Measurements from ENCODE around the gene MED13L. TPM values are rescaled to one million over a fixed set of nuclear protein-coding genes. Genes with fewer than 3 reads are reported as not detected.
"Not testable (repeated sequence)": the region's sequence is repeated elsewhere in the genome, so short reads cannot be mapped to it uniquely, and the experiment has no call there.

Gene MED13L
- total RNA-seq, 4 donors from 2014 or later: 126 to 194 (median 154) TPM

- Histone ChIP-seq H3K36me3 (peaks cover 0 to 35% (median 16%) of the 10 kb centered on the region in 4 donors), H3K9me3 (no peaks in the 10 kb centered on the region), H3K27me3 (no peaks in the 10 kb centered on the region), H3K27ac (no peak overlapping the region), H3K4me3 (no peak overlapping the region), H3K4me1 (no peaks in the 10 kb centered on the region)
- no peak for DNase-seq
- in situ Hi-C loops (cut with MboI; ENCODE audit: low pct_ligation_motif_present in 1 of 4, low pct_unique_long_range_greater_than_20kb in 1 of 4, low sequenced_read_pairs in 3 of 4) (loop anchor here in 2 of 4 donors (25.0 kb wide), 2 partner anchors 632 to 732 kb away; no protein-coding TSS in a partner anchor), intact Hi-C loops (cut with DNase I; ENCODE audit: low total_unique reads) (no loop called here)
- WGBS, 2 donors (ENCODE audit: low coverage in 1 of 2): 94 to 100% methylated on average over 1 to 3 of the region's 3 CpGs
- TF ChIP-seq EP300 (IDR thresholded peaks at IDR 0.05; ENCODE audit: low read depth) (no peak), POLR2A (IDR thresholded peaks at IDR 0.05) (no peak), POLR2AphosphoS5 (IDR thresholded peaks at IDR 0.05) (no peak)
- TF ChIP-seq, protein P1, sequence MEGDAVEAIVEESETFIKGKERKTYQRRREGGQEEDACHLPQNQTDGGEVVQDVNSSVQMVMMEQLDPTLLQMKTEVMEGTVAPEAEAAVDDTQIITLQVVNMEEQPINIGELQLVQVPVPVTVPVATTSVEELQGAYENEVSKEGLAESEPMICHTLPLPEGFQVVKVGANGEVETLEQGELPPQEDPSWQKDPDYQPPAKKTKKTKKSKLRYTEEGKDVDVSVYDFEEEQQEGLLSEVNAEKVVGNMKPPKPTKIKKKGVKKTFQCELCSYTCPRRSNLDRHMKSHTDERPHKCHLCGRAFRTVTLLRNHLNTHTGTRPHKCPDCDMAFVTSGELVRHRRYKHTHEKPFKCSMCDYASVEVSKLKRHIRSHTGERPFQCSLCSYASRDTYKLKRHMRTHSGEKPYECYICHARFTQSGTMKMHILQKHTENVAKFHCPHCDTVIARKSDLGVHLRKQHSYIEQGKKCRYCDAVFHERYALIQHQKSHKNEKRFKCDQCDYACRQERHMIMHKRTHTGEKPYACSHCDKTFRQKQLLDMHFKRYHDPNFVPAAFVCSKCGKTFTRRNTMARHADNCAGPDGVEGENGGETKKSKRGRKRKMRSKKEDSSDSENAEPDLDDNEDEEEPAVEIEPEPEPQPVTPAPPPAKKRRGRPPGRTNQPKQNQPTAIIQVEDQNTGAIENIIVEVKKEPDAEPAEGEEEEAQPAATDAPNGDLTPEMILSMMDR (IDR thresholded peaks at IDR 0.05): no peak
Observed at GRCh38 chr12:115980339-115980738, 297.2 kb downstream of the MED13L start.

DNA sequence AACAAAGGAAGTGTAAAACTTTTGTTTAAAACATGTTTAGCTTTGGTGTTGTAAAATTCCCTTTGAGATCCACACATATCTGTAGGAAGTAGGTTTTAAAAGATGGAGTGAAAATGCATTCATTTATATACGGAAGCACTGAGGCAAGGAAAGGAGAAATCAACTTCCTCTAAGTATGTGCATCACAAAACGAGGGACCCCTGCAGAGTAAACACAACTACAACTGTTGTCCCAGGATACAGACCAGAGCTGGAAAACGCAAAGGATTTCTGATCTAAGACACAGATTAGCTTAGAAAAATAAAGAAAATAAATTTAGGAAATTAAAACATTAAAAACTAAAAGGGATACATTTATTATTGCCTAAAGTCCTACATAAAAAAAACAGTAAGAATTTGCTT lies 297.6 kb downstream of the MED13L start:
- no peak for DNase-seq
- TF ChIP-seq, protein P1 (IDR thresholded peaks at IDR 0.05): no peak
- no peak for TF ChIP-seq EP300 (IDR thresholded peaks at IDR 0.05; ENCODE audit: low read depth)
- TF ChIP-seq POLR2AphosphoS5 (IDR thresholded peaks at IDR 0.05): no peak
- no peak for TF ChIP-seq POLR2A (IDR thresholded peaks at IDR 0.05)
- H3K27ac ChIP-seq: no peak overlapping the region
- intact Hi-C loops (cut with DNase I; ENCODE audit: low total_unique reads) (no loop called here), in situ Hi-C loops (cut with MboI; ENCODE audit: low pct_ligation_motif_present in 1 of 4, low pct_unique_long_range_greater_than_20kb in 1 of 4, low sequenced_read_pairs in 3 of 4) (loop anchor here in 2 of 4 donors (25.0 kb wide), 2 partner anchors 632 to 732 kb away; no protein-coding TSS in a partner anchor)
- no peaks in the 10 kb centered on the region for H3K9me3 ChIP-seq
- no peaks in the 10 kb centered on the region for H3K4me1 ChIP-seq
- 79 to 88% methylated on average over 3 of the region's 3 CpGs for WGBS, 2 donors (ENCODE audit: low coverage in 1 of 2)
- H3K36me3 ChIP-seq: peaks cover 0 to 38% (median 18%) of the 10 kb centered on the region in 4 donors
- H3K4me3 ChIP-seq: no peak overlapping the region
- H3K27me3 ChIP-seq: no peaks in the 10 kb centered on the region

DNA sequence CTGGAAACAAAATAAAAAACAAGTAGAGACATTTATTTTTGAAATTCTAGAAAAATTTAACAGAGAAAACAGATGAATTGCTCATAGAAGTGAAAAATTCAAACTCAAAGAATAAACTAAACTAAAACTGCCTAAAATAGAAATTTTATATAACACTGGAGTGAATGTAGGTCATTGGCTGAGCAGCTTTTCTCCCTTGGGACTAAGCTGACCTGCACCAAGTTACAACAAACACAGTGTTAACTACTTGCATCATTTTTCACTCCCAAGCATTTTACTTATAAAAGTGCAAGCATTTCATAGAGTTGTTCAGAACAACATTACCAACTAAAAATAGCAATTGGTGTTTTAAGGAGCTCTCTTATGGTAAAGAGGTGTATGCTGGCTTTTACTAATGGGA lies 298.1 kb downstream of the MED13L start:
- Histone ChIP-seq H3K9me3 (no peaks in the 10 kb centered on the region), H3K27ac (no peak overlapping the region), H3K4me3 (no peak overlapping the region), H3K4me1 (no peaks in the 10 kb centered on the region), H3K36me3 (peaks cover 0 to 43% (median 18%) of the 10 kb centered on the region in 4 donors), H3K27me3 (no peaks in the 10 kb centered on the region)
- DNase-seq: no peak
- in situ Hi-C loops (cut with MboI; ENCODE audit: low pct_ligation_motif_present in 1 of 4, low pct_unique_long_range_greater_than_20kb in 1 of 4, low sequenced_read_pairs in 3 of 4): loop anchor here in 2 of 4 donors (25.0 kb wide), 2 partner anchors 633 to 733 kb away; no protein-coding TSS in a partner anchor
- intact Hi-C loops (cut with DNase I; ENCODE audit: low total_unique reads): no loop called here
- TF ChIP-seq, protein P1 (IDR thresholded peaks at IDR 0.05): no peak
- no peak for TF ChIP-seq EP300 (IDR thresholded peaks at IDR 0.05; ENCODE audit: low read depth)
- no peak for TF ChIP-seq POLR2A (IDR thresholded peaks at IDR 0.05)
- no peak for TF ChIP-seq POLR2AphosphoS5 (IDR thresholded peaks at IDR 0.05)

DNA sequence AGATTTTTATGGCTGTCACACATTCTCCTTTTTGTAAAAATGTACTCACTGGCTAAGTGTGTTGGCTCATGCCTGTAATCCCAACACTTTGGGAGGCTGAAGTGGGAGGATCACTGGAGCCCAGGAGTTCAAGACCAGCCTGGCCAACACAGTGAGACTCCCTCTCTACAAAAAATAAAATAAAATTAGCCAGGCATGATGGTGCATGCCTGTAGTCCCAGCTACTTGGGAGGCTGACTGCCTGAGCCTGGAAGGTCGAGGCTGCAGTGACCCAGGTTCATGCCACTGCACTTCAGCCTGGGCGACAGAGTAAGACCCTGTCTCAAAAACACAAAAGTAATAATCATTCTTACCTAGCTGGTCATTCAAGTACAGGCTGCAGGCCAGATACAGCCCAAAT lies 300.7 kb downstream of the MED13L start:
- H3K27me3 ChIP-seq; intact Hi-C loops (cut with DNase I; ENCODE audit: low total_unique reads); H3K4me1 ChIP-seq; H3K9me3 ChIP-seq; DNase-seq; H3K4me3 ChIP-seq; H3K27ac ChIP-seq: not testable (repeated sequence)
- peaks cover 0 to 43% (median 14%) of the 10 kb centered on the region in 4 donors for H3K36me3 ChIP-seq
- 91% methylated on average over 2 of the region's 2 CpGs; no CpG with 5 or more reads in 1 of the 2 donors for WGBS, 2 donors (ENCODE audit: low coverage in 1 of 2)
- in situ Hi-C loops (cut with MboI; ENCODE audit: low pct_ligation_motif_present in 1 of 4, low pct_unique_long_range_greater_than_20kb in 1 of 4, low sequenced_read_pairs in 3 of 4): loop anchor here in 2 of 4 donors (25.0 kb wide), 2 partner anchors 635 to 735 kb away; no protein-coding TSS in a partner anchor

DNA sequence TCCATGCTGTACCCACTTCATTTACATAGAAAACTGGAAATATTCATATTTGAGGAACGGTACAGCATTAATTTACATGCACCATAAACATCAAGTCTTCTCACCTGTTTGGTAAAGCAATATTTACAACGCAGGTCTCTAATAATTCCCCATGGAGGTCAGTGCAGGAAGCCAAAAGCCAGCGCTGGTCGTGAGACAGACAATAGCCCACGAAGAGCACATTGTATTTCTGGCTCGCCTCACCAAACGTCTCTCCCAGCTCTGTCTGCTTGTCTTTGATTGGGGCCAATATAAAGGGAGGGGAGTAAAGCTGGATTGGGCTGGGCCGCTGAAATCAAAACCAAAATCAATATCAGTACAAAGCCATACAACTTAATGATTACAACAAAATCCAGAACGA lies 302.1 kb downstream of the MED13L start:
- no peak overlapping the region for H3K4me3 ChIP-seq
- no peaks in the 10 kb centered on the region for H3K9me3 ChIP-seq
- H3K4me1 ChIP-seq: no peaks in the 10 kb centered on the region
- WGBS, 2 donors (ENCODE audit: low coverage in 1 of 2): 83 to 84% methylated on average over 8 to 9 of the region's 9 CpGs
- no peak for DNase-seq
- peaks cover 0 to 45% (median 12%) of the 10 kb centered on the region in 4 donors for H3K36me3 ChIP-seq
- intact Hi-C loops (cut with DNase I; ENCODE audit: low total_unique reads): no loop called here
- no peak overlapping the region for H3K27ac ChIP-seq
- TF ChIP-seq EP300 (IDR thresholded peaks at IDR 0.05; ENCODE audit: low read depth): no peak
- TF ChIP-seq, protein P1 (IDR thresholded peaks at IDR 0.05): no peak
- no peak for TF ChIP-seq POLR2AphosphoS5 (IDR thresholded peaks at IDR 0.05)
- TF ChIP-seq POLR2A (IDR thresholded peaks at IDR 0.05): no peak
- H3K27me3 ChIP-seq: no peaks in the 10 kb centered on the region
- in situ Hi-C loops (cut with MboI; ENCODE audit: low pct_ligation_motif_present in 1 of 4, low pct_unique_long_range_greater_than_20kb in 1 of 4, low sequenced_read_pairs in 3 of 4): loop anchor here in 2 of 4 donors (25.0 kb wide), 2 partner anchors 637 to 737 kb away; no protein-coding TSS in a partner anchor

All from transverse colon (tissue), 4 donors.